Tongue (tissue), 2 donors: Measurements from ENCODE around the gene NR2F1-AS1. TPM values are rescaled to one million over a fixed set of nuclear protein-coding genes. Genes with fewer than 3 reads are reported as not detected.
"Not testable (repeated sequence)": the region's sequence is repeated elsewhere in the genome, so short reads cannot be mapped to it uniquely, and the experiment has no call there.

Experiments
- DNase-seq: peaks from one replicate; pipeline ENCODE4 v3.0.0-alpha.2; 2015
- total RNA-seq: library from RNA; depleted of rRNA; stranded (reverse); fragments of >200 nt; gene quantifications from one replicate; pipeline ENCODE4 v1.2.3, GENCODE V29; 2014

Gene NR2F1-AS1
- total RNA-seq, 1 donor from 2014 or later: 16.7 TPM

- DNase-seq: no peak
Observed at GRCh38 chr5:93428868-93429267, 152.2 kb downstream of the NR2F1-AS1 start.

GRCh38 chr5:93427316-93427715, 153.7 kb downstream of the NR2F1-AS1 start:
- no peak for DNase-seq

- no peak for DNase-seq
Observed at GRCh38 chr5:93425096-93425495, 155.9 kb downstream of the NR2F1-AS1 start.

DNA sequence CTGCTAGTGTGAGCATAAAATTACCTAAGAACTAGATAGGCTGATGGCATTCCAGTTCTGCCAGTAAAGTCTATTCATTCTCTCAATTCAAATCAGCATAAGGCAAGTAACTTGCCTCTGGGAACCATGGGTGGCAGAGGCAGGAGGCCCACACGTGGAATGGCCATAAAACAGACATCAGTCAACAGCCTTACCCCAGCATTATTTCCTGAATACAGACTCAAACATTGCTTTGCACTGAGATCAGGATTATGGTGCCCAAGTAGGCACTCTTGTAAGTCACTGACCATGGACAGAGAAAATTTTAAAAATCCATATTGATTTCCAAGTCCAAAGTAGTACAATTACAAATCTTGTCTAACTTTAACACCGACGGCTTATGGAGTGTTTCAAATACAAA, 157.7 kb downstream of the NR2F1-AS1 start:
- no peak for DNase-seq

- no peak for DNase-seq
Observed at GRCh38 chr5:93422652-93423280, 158.3 kb downstream of the NR2F1-AS1 start.

DNA sequence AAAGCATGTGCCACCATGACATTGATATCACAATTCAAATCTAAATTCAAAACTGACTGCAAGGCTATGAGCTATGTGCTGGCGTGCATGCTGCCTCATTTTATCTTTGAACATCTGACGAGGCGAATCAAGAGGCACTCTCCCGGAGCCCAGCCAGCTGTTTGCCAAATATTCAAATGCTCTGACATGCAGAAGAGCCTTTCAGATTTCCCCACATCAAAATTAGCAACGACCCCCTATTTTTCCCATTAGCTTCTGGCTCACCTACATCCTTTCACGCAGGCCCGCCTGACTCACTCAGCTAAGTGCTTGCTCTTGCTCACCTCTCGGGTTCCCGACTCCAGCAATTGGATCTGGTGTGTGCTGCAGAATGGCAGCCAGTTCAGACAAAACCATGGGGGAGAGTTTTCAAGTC, 159.0 kb downstream of the NR2F1-AS1 start:
- no peak for DNase-seq

- DNase-seq: peak; percentile 54
Observed at GRCh38 chr5:93421468-93421867, 159.6 kb downstream of the NR2F1-AS1 start.

GRCh38 chr5:93417490-93417889, 163.5 kb downstream of the NR2F1-AS1 start:
- DNase-seq: no peak

- DNase-seq: no peak
Observed at GRCh38 chr5:93415819-93416218, 165.2 kb downstream of the NR2F1-AS1 start.

DNA sequence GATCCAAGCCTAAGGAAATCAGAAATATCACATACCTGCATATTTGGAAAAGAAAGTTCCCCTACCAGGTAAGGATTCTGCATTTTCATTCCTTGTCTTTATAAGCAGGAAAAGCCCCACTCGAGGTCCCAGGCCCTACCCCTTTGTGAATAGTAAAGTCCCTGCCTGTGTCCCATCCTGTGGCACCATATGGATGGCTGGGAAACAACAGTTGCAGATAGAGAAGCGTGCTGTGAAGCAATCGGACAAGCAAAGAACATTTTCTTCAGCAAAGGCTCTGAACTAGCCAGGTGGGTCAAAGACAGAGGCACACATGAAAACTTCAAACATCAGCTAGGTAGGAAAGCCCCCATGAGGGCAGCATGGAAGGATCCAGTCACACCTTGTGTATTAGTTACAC, 169.3 kb downstream of the NR2F1-AS1 start:
- no peak for DNase-seq

DNA sequence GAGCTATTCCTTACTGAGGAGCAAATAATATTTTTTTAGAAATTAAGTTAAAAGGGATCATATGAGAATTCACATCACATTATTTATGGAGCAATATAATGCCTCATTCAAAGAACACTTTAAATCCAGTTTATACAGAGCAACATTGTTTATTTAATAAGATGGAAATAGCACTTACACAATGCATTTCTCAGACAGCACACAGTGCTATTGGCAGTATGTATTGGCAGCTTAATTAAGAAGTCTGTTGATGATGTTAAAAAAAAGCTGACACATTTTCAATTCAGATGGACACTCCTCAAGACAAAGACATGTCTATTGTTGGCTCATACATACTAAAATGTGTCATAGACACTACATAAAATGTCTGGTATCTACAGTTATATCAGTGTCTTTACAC, 171.3 kb downstream of the NR2F1-AS1 start:
- no peak for DNase-seq

DNA sequence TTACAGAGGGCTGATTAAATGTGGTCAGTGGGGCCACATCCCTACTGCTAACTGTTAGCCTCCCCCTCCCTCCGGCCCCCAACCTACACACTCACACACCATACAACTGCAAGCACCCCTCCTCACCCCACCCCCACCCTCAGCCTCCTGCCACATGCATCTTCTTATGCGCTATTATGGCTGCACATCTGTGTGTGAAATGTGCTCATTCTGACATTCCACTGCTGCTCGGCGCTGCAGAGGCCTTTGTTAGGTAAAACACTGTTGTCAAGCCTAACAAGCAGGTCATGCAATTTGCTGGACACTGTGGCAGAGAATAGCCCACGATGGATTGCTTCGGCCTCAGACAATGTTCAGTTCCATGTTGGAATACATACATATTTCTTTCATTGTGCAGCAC, 173.6 kb downstream of the NR2F1-AS1 start:
- DNase-seq: peak; percentile 49

DNA sequence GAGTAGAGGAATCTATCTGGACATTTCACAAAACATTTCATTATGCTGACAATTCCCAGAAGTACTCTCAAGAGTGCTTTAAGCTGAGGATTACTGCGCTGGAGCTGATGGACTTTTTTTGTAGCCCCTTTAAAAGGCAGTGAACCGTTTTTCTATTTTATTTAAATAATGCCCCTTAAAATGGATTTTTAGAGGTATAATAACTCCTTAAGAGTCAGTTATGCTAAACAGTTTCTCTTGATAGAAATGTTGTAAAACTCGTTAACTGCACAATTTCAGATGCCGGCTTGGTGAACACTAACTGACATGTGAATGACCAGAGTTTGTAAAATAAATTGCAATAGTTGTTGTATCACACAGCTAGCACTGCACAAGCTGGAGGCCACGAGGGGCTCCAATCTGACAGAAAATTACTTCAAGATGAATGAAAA, 174.0 kb downstream of the NR2F1-AS1 start:
- DNase-seq: peak; percentile 62

GRCh38 chr5:93404246-93404645, 176.8 kb downstream of the NR2F1-AS1 start:
- no peak for DNase-seq

- no peak for DNase-seq
Observed at GRCh38 chr5:93403141-93403928, 177.7 kb downstream of the NR2F1-AS1 start.

DNA sequence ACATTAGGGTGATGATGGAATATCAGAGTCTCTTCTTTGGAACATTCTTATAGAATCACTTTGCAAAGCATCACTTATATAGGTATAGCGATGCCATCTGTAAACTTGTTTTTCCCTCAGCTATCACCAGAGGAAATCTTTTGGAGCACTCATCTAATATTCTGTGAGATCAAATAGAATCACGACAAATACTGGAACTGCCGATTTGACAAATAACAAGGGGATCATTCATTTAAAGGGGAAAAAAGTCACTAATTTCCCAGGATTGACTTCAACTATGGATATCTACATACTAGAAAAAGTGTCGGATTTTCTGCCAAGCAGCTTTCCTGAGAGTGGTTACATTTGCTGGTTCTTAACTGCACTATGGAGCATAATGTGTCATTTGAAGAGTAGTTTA, 178.6 kb downstream of the NR2F1-AS1 start:
- DNase-seq: no peak

GRCh38 chr5:93401634-93402213, 179.3 kb downstream of the NR2F1-AS1 start:
- DNase-seq: no peak

- DNase-seq: peak; percentile 40
Observed at GRCh38 chr5:93399675-93400074, 181.3 kb downstream of the NR2F1-AS1 start.

GRCh38 chr5:93395971-93396379, 185.0 kb downstream of the NR2F1-AS1 start:
- DNase-seq: peak; percentile 35

GRCh38 chr5:93395010-93395409, 186.0 kb downstream of the NR2F1-AS1 start:
- no peak for DNase-seq

GRCh38 chr5:93394301-93394700, 186.7 kb downstream of the NR2F1-AS1 start:
- no peak for DNase-seq

GRCh38 chr5:93391169-93391568, 189.8 kb downstream of the NR2F1-AS1 start:
- not testable (repeated sequence) for DNase-seq

GRCh38 chr5:93385655-93386054, 195.4 kb downstream of the NR2F1-AS1 start:
- DNase-seq: no peak
